ENCODE measurements around the gene MAP3K1. TPM values are rescaled to one million over a fixed set of nuclear protein-coding genes. Genes with fewer than 3 reads are reported as not detected.

Gene MAP3K1
- total RNA-seq, 2 experiments from 2014 or later = 18.2 to 19.2 TPM

DNA sequence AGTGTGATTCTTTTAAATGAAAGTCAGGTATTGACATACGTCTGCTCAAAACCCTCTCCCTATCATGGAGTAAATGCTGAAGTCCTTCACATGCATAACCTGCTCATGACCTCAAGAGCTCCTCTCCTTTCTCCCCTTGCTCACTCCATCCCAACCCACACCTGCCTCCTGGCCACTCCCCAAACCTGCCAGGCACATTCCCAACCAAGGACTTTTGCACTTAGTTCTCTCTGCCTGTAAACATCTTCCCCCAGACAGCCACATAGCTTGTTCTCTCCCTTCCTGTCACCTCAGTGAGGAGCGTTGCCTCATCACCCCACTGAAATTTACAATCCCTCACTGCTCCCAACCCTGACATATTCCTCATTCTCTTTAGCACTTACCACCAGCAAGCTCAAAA, 102.7 kb downstream of the MAP3K1 start:
- intact Hi-C loops (cut with micrococcal nuclease) = no loop called here
- Mint-ChIP-seq H3K4me3 (no peak overlapping the region), H3K4me1 (ENCODE audit: low read depth) (peaks cover 4% of the 10 kb centered on the region), H3K27ac (no peak overlapping the region), H3K36me3 (ENCODE audit: low read depth) (peaks cover 8% of the 10 kb centered on the region), H3K27me3 (ENCODE audit: low read depth) (no peaks in the 10 kb centered on the region), H3K9me3 (no peaks in the 10 kb centered on the region)
- DNase-seq = no peak
- CTCF ChIA-PET = interaction anchor here (1.0 to 1.1 kb wide), 2 partner anchors 9 to 17 kb away, joined by 3 read pairs; no protein-coding TSS in a partner anchor

DNA sequence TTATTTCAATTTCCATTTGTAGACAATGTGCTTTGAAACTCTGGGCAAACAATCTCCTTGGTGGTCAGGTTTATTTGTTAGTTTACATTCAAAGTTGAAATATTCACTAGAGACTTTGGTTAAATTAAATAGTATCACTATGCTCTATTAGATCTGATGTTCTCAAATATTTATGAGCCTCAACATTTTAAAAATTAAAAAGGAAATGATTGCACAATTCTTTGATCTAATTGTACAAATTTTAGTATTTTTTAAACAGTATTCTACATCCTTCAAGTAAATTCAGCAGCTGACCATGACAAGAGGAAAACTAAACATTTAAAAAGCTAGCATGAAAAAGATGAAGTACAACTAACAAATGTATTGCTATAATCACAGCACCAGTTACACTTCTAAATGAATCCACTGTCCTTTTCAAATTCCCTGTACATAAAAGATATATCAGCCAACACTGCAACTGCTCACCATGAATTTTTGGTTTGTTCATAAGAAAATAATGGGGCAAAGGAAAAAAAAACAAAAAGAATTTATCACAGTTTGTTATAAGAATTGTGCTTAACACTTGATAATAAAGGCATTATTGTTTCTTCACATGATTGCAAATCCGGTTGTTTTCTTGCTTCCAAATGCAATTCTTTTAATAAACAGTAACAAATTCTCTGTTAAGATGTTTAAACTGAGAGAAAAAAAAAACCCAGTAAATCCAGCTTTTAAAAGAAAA, 104.8 kb downstream of the MAP3K1 start:
- no peaks in the 10 kb centered on the region for H3K9me3 Mint-ChIP-seq
- intact Hi-C loops (cut with micrococcal nuclease) = no loop called here
- no peaks in the 10 kb centered on the region for H3K27me3 Mint-ChIP-seq (ENCODE audit: low read depth)
- CTCF ChIA-PET = interaction anchor here (0.5 kb wide), 1 partner anchor 454 kb away, joined by 5 read pairs; no protein-coding TSS in a partner anchor
- peaks cover 4% of the 10 kb centered on the region for H3K4me1 Mint-ChIP-seq (ENCODE audit: low read depth)
- peaks cover 11% of the 10 kb centered on the region for H3K36me3 Mint-ChIP-seq (ENCODE audit: low read depth)
- no peak overlapping the region for H3K27ac Mint-ChIP-seq
- no peak overlapping the region for H3K4me3 Mint-ChIP-seq
- no peak for DNase-seq

DNA sequence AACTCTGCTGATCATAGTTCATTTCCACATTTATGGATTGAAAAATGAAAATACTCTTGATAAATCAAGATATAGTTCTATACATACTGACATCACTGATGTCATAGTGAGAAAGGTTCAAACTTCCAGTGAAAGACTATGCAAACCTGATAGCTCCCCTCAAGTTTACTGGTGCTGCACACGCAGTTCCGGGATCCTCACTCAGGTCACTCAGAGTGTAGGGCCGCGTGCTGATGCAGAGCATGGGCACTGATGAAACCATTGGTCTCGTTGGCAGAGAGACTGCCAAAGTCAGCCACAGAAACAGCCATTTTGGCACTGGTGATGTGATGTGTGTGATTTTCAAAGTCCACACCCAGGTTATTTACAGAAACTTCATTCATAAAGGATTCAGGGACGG, 107.6 kb downstream of the MAP3K1 start:
- intact Hi-C loops (cut with micrococcal nuclease) = no loop called here
- H3K9me3 Mint-ChIP-seq = no peaks in the 10 kb centered on the region
- H3K36me3 Mint-ChIP-seq (ENCODE audit: low read depth) = peaks cover 22% of the 10 kb centered on the region
- no peak overlapping the region for H3K27ac Mint-ChIP-seq
- DNase-seq = no peak
- peaks cover 1% of the 10 kb centered on the region for H3K4me1 Mint-ChIP-seq (ENCODE audit: low read depth)
- H3K27me3 Mint-ChIP-seq (ENCODE audit: low read depth) = no peaks in the 10 kb centered on the region
- CTCF ChIA-PET = interaction anchor here (0.6 to 0.7 kb wide), 2 partner anchors 169 to 253 kb away, joined by 3 read pairs; no protein-coding TSS in a partner anchor
- H3K4me3 Mint-ChIP-seq = no peak overlapping the region

DNA sequence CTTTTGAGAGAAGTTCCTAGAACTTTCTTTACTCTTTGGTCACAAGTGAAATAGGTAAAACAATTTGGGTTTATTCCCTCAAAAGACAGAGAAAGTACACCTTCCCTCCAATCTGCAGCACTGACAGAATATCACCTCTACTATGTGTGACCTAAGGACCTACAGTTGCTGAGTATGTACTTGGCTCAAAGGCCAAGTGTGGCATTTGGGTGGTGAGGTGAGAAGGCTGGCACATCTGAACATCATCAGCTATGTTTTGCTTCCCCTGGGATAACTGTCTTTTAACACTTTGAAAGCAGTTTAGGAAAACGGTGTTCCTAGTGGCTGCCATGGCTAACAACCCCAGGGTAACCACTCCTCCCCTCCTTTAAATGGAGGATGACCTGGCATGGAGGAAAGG, 119.0 kb downstream of the MAP3K1 start:
- no peaks in the 10 kb centered on the region for H3K9me3 Mint-ChIP-seq
- H3K27ac Mint-ChIP-seq = no peak overlapping the region
- peaks cover 27% of the 10 kb centered on the region for H3K36me3 Mint-ChIP-seq (ENCODE audit: low read depth)
- peaks cover 4% of the 10 kb centered on the region for H3K4me1 Mint-ChIP-seq (ENCODE audit: low read depth)
- CTCF ChIA-PET = no interaction called here
- intact Hi-C loops (cut with micrococcal nuclease) = no loop called here
- no peak for DNase-seq
- H3K27me3 Mint-ChIP-seq (ENCODE audit: low read depth) = no peaks in the 10 kb centered on the region
- no peak overlapping the region for H3K4me3 Mint-ChIP-seq

DNA sequence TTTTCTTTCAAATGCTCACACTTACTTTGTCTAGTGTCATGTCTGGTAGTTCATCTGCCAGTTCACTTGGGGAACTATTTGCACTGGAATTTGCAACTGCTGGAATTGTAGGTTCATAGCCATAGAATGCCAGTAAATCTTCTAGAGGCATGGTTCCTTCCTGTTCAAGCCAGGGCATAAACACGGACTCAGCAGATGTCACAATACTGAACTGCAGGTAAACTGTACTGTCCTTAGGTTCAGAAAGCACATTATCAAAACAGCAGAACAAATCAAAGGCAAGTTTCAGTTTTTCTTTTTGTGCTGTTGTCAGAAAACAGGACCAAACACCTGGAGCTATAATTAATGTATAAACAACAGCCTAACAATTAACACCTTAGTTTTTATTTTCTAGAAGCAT, 123.5 kb downstream of the MAP3K1 start:
- H3K9me3 Mint-ChIP-seq = no peaks in the 10 kb centered on the region
- intact Hi-C loops (cut with micrococcal nuclease) = no loop called here
- H3K4me1 Mint-ChIP-seq (ENCODE audit: low read depth) = no peaks in the 10 kb centered on the region
- no peak for DNase-seq
- CTCF ChIA-PET = no interaction called here
- H3K4me3 Mint-ChIP-seq = no peak overlapping the region
- peaks cover 41% of the 10 kb centered on the region for H3K36me3 Mint-ChIP-seq (ENCODE audit: low read depth)
- H3K27me3 Mint-ChIP-seq (ENCODE audit: low read depth) = no peaks in the 10 kb centered on the region
- no peak overlapping the region for H3K27ac Mint-ChIP-seq

DNA sequence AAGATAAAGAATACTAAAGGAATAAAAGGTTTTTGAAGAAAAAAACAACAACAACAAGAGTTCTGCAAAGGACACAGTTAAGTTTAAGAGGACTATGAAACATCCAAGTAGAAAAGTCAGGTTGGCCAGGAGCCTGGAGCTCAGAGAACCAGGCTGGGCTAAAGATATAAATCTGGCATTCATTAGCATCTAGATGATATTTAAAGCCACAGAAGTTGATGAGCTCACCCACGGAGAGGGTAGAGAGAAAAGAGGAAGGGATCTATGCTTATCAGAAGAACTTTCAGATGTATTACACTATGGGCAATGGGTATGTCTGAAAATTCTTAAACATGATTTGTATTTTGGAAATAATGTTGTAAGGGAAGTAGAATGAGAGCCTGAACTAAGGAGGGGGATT, 126.6 kb downstream of the MAP3K1 start:
- no peak overlapping the region for H3K4me3 Mint-ChIP-seq
- H3K9me3 Mint-ChIP-seq = no peaks in the 10 kb centered on the region
- peaks cover 34% of the 10 kb centered on the region for H3K36me3 Mint-ChIP-seq (ENCODE audit: low read depth)
- H3K27ac Mint-ChIP-seq = no peak overlapping the region
- DNase-seq = no peak
- intact Hi-C loops (cut with micrococcal nuclease) = no loop called here
- no peaks in the 10 kb centered on the region for H3K4me1 Mint-ChIP-seq (ENCODE audit: low read depth)
- CTCF ChIA-PET = interaction anchor here (0.5 kb wide), 1 partner anchor 195 kb away, joined by 3 read pairs; no protein-coding TSS in a partner anchor
- no peaks in the 10 kb centered on the region for H3K27me3 Mint-ChIP-seq (ENCODE audit: low read depth)

Other genes starting within 250 kb of the MAP3K1 start
- 1 to 10 TPM; 5.8 to 8.6 TPM for gene SETD9, start 94.0 kb downstream of the MAP3K1 start, total RNA-seq
- 10 to 100 TPM; 11.1 to 12.3 TPM for gene MIER3, start 136.6 kb downstream of the MAP3K1 start, total RNA-seq

All from activated naive CD4-positive, alpha-beta T cell treated with anti-CD3 and anti-CD28 coated beads for 36 hours (primary cell).